Psoas muscle (tissue), 8 donors: ENCODE data around the gene SOSTDC1. TPM values are rescaled to one million over a fixed set of nuclear protein-coding genes. Genes with fewer than 3 reads are reported as not detected.

Experiments used
- ATAC-seq, 4 donors: fragments of 200-7000 bp; cut with Tn5 transposase; one replicate each; pipeline ENCODE4 v1.9.1; 2020; ENCODE audit warnings: moderate library complexity in 3 of 4, mild to moderate bottlenecking in 2 of 4
- DNase-seq, 2 donors: peaks; one replicate each; pipeline ENCODE4 v3.0.0-alpha.2; 2020
- H3K27ac ChIP-seq: fragments of 200-600 bp; one replicate; pipeline ENCODE4 v1.8.0; 2022
- H3K27me3 ChIP-seq, 3 donors: fragments of 200-600 bp in 1 of 3; one replicate each; pipeline versions ENCODE4 v1.6.1 to v1.8.0; 2013 to 2022; ENCODE audit warnings: low read length in 2 of 3, mild to moderate bottlenecking in 2 of 3, moderate library complexity in 1 of 3; ENCODE audit not compliant: insufficient read depth in 3 of 3
- H3K36me3 ChIP-seq, 2 donors: fragments of 200-600 bp in 1 of 2; one replicate each; pipeline versions ENCODE4 v1.6.1 to v1.8.0; 2013 to 2022; ENCODE audit warnings: low read depth in 1 of 2, mild to moderate bottlenecking in 1 of 2, moderate library complexity in 1 of 2; ENCODE audit not compliant: insufficient read depth in 1 of 2
- H3K4me1 ChIP-seq: fragments of 200-600 bp; one replicate; pipeline ENCODE4 v1.8.0; 2022
- H3K4me3 ChIP-seq: fragments of 200-600 bp; one replicate; pipeline ENCODE4 v1.8.0; 2022; ENCODE audit warnings: mild to moderate bottlenecking
- H3K9me3 ChIP-seq: fragments of 200-600 bp; one replicate; pipeline ENCODE4 v1.8.0; 2022
- CTCF ChIP-seq: fragments of 200-600 bp; IDR thresholded peaks from one replicate; pipeline ENCODE4 v1.8.0; 2022; ENCODE audit warnings: antibody characterized with exemption
- WGBS, 3 donors: extraction: QIAGEN DNeasy Blood & Tissue Kit; methylation state at CpG; one replicate each; pipeline versions ENCODE4 v1.1.6 to v1.1.7; 2013; 5-methylcytosine and 5-hydroxymethylcytosine counted together
- intact Hi-C, 2 donors: fragments of 100-400 bp; cut with DNase I; formaldehyde crosslinking; loops; one replicate each; pipeline versions ENCODE4 v1.11.0 to v1.14.2; 2022
- polyA plus RNA-seq, 3 donors: library from polyadenylated mRNA; stranded (reverse); fragments of 200-250 nt; gene quantifications; one replicate each; pipeline ENCODE4 v1.2.3, GENCODE V29; 2013
- total RNA-seq, 4 donors: library from RNA; stranded (reverse); fragmentation: NEBNext Ultra II Directional in 2 of 4; extraction: Animal tissue kit (Norgen Biotek cat#: 25700) in 2 of 4; gene quantifications; one replicate each; pipeline versions ENCODE4 v1.2.1 to v1.2.4, GENCODE V29; 2021 to 2023
- donor health status: healthy with polysubstance abuse.
- donor health status: DM: no; HTN: no; CAD: no; lungs with moderate emphysema.
- donor health status: Bipolar disorder and iron deficiency.
- donor health status: healthy.
- donor health status: DM: yes; HTN: yes; CAD: no.
- donor health status: DM: no; HTN: no; CAD: no.
- donor health status: DM: no; HTN: no; CAD: no.
- donor health status: DM: yes; HTN: yes; CAD: no.

Gene SOSTDC1
- total and polyA plus RNA-seq, 7 donors: 0.04 to 0.24 TPM; not detected in 5

GRCh38 chr7:16479161-16479560 lies 13.6 kb upstream of the SOSTDC1 start:
- no peak for TF ChIP-seq CTCF
- Histone ChIP-seq H3K27ac (no peak overlapping the region), H3K36me3 (no peaks in the 10 kb centered on the region), H3K27me3 (no peaks in the 10 kb centered on the region), H3K4me1 (no peaks in the 10 kb centered on the region), H3K9me3 (no peaks in the 10 kb centered on the region), H3K4me3 (no peak overlapping the region)
- DNase-seq (no peak), ATAC-seq (no peak)
- 77 to 85% (median 80%) methylated on average over 4 of the region's 4 CpGs for WGBS, 3 donors
- intact Hi-C loops: no loop called here

GRCh38 chr7:16471933-16472332 lies 6.4 kb upstream of the SOSTDC1 start:
- intact Hi-C loops: no loop called here
- Histone ChIP-seq H3K9me3 (no peaks in the 10 kb centered on the region), H3K36me3 (no peaks in the 10 kb centered on the region), H3K4me1 (no peaks in the 10 kb centered on the region), H3K27me3 (no peaks in the 10 kb centered on the region), H3K27ac (no peak overlapping the region), H3K4me3 (no peak overlapping the region)
- TF ChIP-seq CTCF: no peak
- WGBS, 3 donors: 84 to 88% (median 86%) methylated on average over 4 of the region's 4 CpGs
- no peak for DNase-seq
- no peak for ATAC-seq

GRCh38 chr7:16463949-16464715 lies 1.4 kb downstream of the SOSTDC1 start:
- intact Hi-C loops: no loop called here
- H3K36me3 ChIP-seq: no peaks in the 10 kb centered on the region
- TF ChIP-seq CTCF: no peak
- no peak overlapping the region for H3K27ac ChIP-seq
- 51 to 53% (median 52%) methylated on average over 10 of the region's 10 CpGs for WGBS, 3 donors
- H3K27me3 ChIP-seq: peaks cover 0 to 2% (median 0%) of the 10 kb centered on the region in 3 donors
- no peak for ATAC-seq
- H3K4me3 ChIP-seq: no peak overlapping the region
- no peaks in the 10 kb centered on the region for H3K4me1 ChIP-seq
- DNase-seq: no peak
- H3K9me3 ChIP-seq: no peaks in the 10 kb centered on the region

- Histone ChIP-seq H3K4me3 (no peak overlapping the region), H3K36me3 (no peaks in the 10 kb centered on the region), H3K27ac (no peak overlapping the region), H3K9me3 (no peaks in the 10 kb centered on the region), H3K27me3 (peaks cover 0 to 2% (median 0%) of the 10 kb centered on the region in 3 donors), H3K4me1 (no peaks in the 10 kb centered on the region)
- 34 to 50% (median 46%) methylated on average over 2 of the region's 2 CpGs for WGBS, 3 donors
- intact Hi-C loops: no loop called here
- no peak for TF ChIP-seq CTCF
- DNase-seq (no peak), ATAC-seq (no peak)
Observed at GRCh38 chr7:16463520-16463919, 2.0 kb downstream of the SOSTDC1 start.
